Spleen (tissue), 11 donors: ENCODE results near the gene ARHGEF12. TPM values are rescaled to one million over a fixed set of nuclear protein-coding genes. Genes with fewer than 3 reads are reported as not detected.

Experiments
- DNase-seq: peaks from one replicate; pipeline ENCODE4 v3.0.0-alpha.2; 2020
- H3K27ac ChIP-seq, 8 donors: fragments of 200-600 bp; sonication (generic) in 7 of 8; 1 replicate in 4 of 8; 2 replicates in 4 of 8; pipeline versions ENCODE4 v1.5.0 to v1.8.0; 2016 to 2021; ENCODE audit warnings: inconsistent platforms in 4 of 8, mild to moderate bottlenecking in 4 of 8, moderate library complexity in 1 of 8
- H3K27me3 ChIP-seq, 7 donors: fragments of 200-600 bp; sonication (generic) in 6 of 7; replicated peaks in 1 of 7; 1 replicate in 4 of 7; 2 replicates in 3 of 7; pipeline versions ENCODE4 v1.5.0 to v1.8.0; 2016 to 2021; ENCODE audit warnings: inconsistent platforms in 3 of 7, mild to moderate bottlenecking in 1 of 7
- H3K36me3 ChIP-seq, 6 donors: fragments of 200-600 bp; sonication (generic) in 5 of 6; 1 replicate in 4 of 6; 2 replicates in 2 of 6; pipeline versions ENCODE4 v1.5.0 to v1.8.0; 2016 to 2021; ENCODE audit warnings: inconsistent platforms in 2 of 6
- H3K4me1 ChIP-seq, 6 donors: fragments of 200-600 bp; sonication (generic) in 5 of 6; 1 replicate in 3 of 6; 2 replicates in 3 of 6; pipeline versions ENCODE4 v1.5.0 to v1.8.0; 2016 to 2021; ENCODE audit warnings: inconsistent platforms in 3 of 6
- H3K4me3 ChIP-seq, 8 donors: fragments of 200-600 bp; sonication (generic) in 7 of 8; 1 replicate in 4 of 8; 2 replicates in 4 of 8; pipeline versions ENCODE4 v1.5.0 to v1.8.0; 2016 to 2021; ENCODE audit warnings: inconsistent platforms in 4 of 8, mild to moderate bottlenecking in 4 of 8, moderate library complexity in 2 of 8
- H3K9me3 ChIP-seq, 8 donors: fragments of 200-600 bp; sonication (generic) in 7 of 8; 1 replicate in 4 of 8; 2 replicates in 4 of 8; pipeline versions ENCODE4 v1.5.0 to v1.8.0; 2016 to 2021; ENCODE audit warnings: inconsistent platforms in 4 of 8
- CTCF ChIP-seq, 11 experiments: fragments of 200-600 bp in 7 of 11; fragments of 450-650 bp in 4 of 11; sonication (generic) in 4 of 11; IDR thresholded peaks in 8 of 11; conservative IDR thresholded peaks in 3 of 11; 1 replicate in 7 of 11; 2 replicates in 4 of 11; pipeline versions ENCODE4 v1.4.0 to v1.8.0; 2016 to 2021; ENCODE audit warnings: antibody characterized with exemption in 11 of 11, inconsistent platforms in 4 of 11, mild to moderate bottlenecking in 1 of 11
- POLR2A ChIP-seq, 3 donors: fragments of 450-650 bp; IDR thresholded peaks; one replicate each; pipeline ENCODE4 v1.5.1; 2017; ENCODE audit warnings: antibody characterized with exemption in 3 of 3, mild to moderate bottlenecking in 1 of 3
- POLR2AphosphoS5 ChIP-seq, 3 donors: sonication (generic); formaldehyde crosslinking; IDR thresholded peaks; one replicate each; pipeline ENCODE4 v1.5.1; 2017; ENCODE audit warnings: antibody characterized with exemption in 3 of 3
- WGBS, 5 donors: extraction: QIAGEN DNeasy Blood & Tissue Kit in 3 of 5; methylation state at CpG; one replicate each; pipeline versions ENCODE4 v1.1.5 to v1.1.7; 2013 to 2018; 5-methylcytosine and 5-hydroxymethylcytosine counted together
- intact Hi-C: fragments of 100-400 bp; cut with DNase I; formaldehyde crosslinking; loops from one replicate; pipeline ENCODE4 v1.15.0; 2023; ENCODE audit warnings: low total_unique reads
- polyA plus RNA-seq, 3 donors: library from polyadenylated mRNA; stranded (reverse); fragments of 200-250 nt; gene quantifications; one replicate each; pipeline ENCODE4 v1.2.1, GENCODE V29; 2013
- total RNA-seq, 7 donors: library from RNA; depleted of rRNA in 3 of 7; stranded (reverse); fragments of >200 nt in 3 of 7; fragmentation: NEBNext Ultra II Directional in 4 of 7; extraction: Animal tissue kit (Norgen Biotek cat#: 25700) in 4 of 7; gene quantifications; one replicate each; pipeline versions ENCODE4 v1.1.0 to v1.2.1, GENCODE V29; 2016 to 2021
- donor health status: healthy with polysubstance abuse.
- donor health status: DM: no; HTN: no; CAD: no; lungs with moderate emphysema.
- donor health status: DM: no; HTN: no; CAD: no.
- donor health status: Bipolar disorder and iron deficiency.
- donor health status: healthy.
- donor health status: DM: no; HTN: no; CAD: no.
- donor health status: DM: yes; HTN: yes; CAD: no.

The ARHGEF12 gene
- total and polyA plus RNA-seq, 10 donors = 5.6 to 122 (median 88.6) TPM

GRCh38 chr11:120343429-120343828 is 7.2 kb downstream of the ARHGEF12 start:
- TF ChIP-seq POLR2A (IDR thresholded peaks at IDR 0.05) = no peak
- no peak for TF ChIP-seq POLR2AphosphoS5 (IDR thresholded peaks at IDR 0.05)
- TF ChIP-seq CTCF (IDR thresholded peaks at IDR 0.05 in 8 of 11, conservative IDR thresholded peaks at IDR 0.05 in 3 of 11) = no peak
- H3K9me3 ChIP-seq = peaks cover 0 to 5% (median 0%) of the 10 kb centered on the region in 8 donors
- H3K4me3 ChIP-seq = peak overlapping the region in 1 of 8 donors; percentile 6
- H3K36me3 ChIP-seq = no peaks in the 10 kb centered on the region
- peaks cover 0 to 93% (median 9%) of the 10 kb centered on the region in 7 donors for H3K27me3 ChIP-seq
- 40 to 81% (median 63%) methylated on average over 2 of the region's 2 CpGs for WGBS, 5 donors
- intact Hi-C loops = no loop called here
- peaks cover 28 to 95% (median 73%) of the 10 kb centered on the region in 6 donors for H3K4me1 ChIP-seq
- no peak for DNase-seq
- peak overlapping the region in 2 of 8 donors; percentile 1 to 19 for H3K27ac ChIP-seq

GRCh38 chr11:120344302-120345004 is 8.2 kb downstream of the ARHGEF12 start:
- intact Hi-C loops = no loop called here
- 0 to 13% (median 6%) methylated on average over 1 of the region's 1 CpG for WGBS, 5 donors
- peak overlapping the region in 2 of 8 donors; percentile 1 to 19 for H3K27ac ChIP-seq
- H3K4me3 ChIP-seq = peak overlapping the region in 1 of 8 donors; percentile 6
- peaks cover 0 to 5% (median 0%) of the 10 kb centered on the region in 8 donors for H3K9me3 ChIP-seq
- H3K4me1 ChIP-seq = peaks cover 28 to 88% (median 63%) of the 10 kb centered on the region in 6 donors
- no peak for TF ChIP-seq CTCF (IDR thresholded peaks at IDR 0.05 in 8 of 11, conservative IDR thresholded peaks at IDR 0.05 in 3 of 11)
- TF ChIP-seq POLR2AphosphoS5 (IDR thresholded peaks at IDR 0.05) = peak in 1 of 3 donors; percentile 48
- no peak for DNase-seq
- peaks cover 0 to 93% (median 9%) of the 10 kb centered on the region in 7 donors for H3K27me3 ChIP-seq
- H3K36me3 ChIP-seq = no peaks in the 10 kb centered on the region

DNA sequence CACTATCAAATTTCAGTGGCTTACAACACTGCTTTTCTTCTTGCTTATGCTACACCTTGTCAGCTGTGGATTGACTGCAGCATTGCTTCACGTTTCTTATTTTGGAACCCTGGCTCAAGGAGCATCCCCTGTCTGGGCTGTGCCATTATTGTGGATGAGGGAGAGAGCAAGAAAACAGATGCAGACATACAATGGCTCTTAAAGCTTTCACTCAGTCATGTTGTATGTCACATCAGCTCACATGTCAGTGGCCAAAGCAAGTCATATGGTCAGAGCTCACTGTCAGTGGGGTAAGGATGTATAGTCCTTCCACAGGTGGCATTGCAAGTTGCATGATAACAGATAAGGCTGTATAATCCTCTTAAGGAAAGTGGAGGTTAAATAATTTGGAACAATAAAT is 10.0 kb downstream of the ARHGEF12 start:
- intact Hi-C loops = no loop called here

More for the DNA sequence above, 10.0 kb downstream of the ARHGEF12 start:
- no peak for DNase-seq
- Histone ChIP-seq H3K9me3 (peaks cover 0 to 5% (median 0%) of the 10 kb centered on the region in 8 donors), H3K4me3 (no peak overlapping the region), H3K36me3 (no peaks in the 10 kb centered on the region), H3K4me1 (peaks cover 28 to 70% (median 53%) of the 10 kb centered on the region in 6 donors), H3K27ac (no peak overlapping the region), H3K27me3 (peaks cover 0 to 92% (median 9%) of the 10 kb centered on the region in 7 donors)
- TF ChIP-seq CTCF (IDR thresholded peaks at IDR 0.05 in 8 of 11, conservative IDR thresholded peaks at IDR 0.05 in 3 of 11) (no peak), POLR2A (IDR thresholded peaks at IDR 0.05) (no peak), POLR2AphosphoS5 (IDR thresholded peaks at IDR 0.05) (no peak)
- WGBS, 5 donors = 68 to 82% (median 69%) methylated on average over 1 of the region's 1 CpG
